IMR-90 (cell line): ENCODE measurements around the gene ATP2A3. TPM values are rescaled to one million over a fixed set of nuclear protein-coding genes. Genes with fewer than 3 reads are reported as not detected.

ENCODE experiments used
- ATAC-seq: fragments of 200-7000 bp; cut with Tn5 transposase; 2 replicates; pipeline ENCODE4 v1.9.1; 2020; ENCODE audit warnings: low read depth, mild to moderate bottlenecking, moderate library complexity
- BruUV-seq: library from RNA; stranded (reverse); fragments of 400-500 nt; replicated peaks from 2 replicates; lab custom pipeline; 2021; lab: Mats Ljungman, UMichigan
- CTCF ChIA-PET: fragments of 300-600 bp; formaldehyde crosslinking; extraction: SDS; loops from one replicate; lab custom pipeline; 2021; ENCODE audit warnings: antibody characterized with exemption; lab: Yijun Ruan, JAX
- POLR2A ChIA-PET: fragments of 300-600 bp; sonication (Branson Sonifier 250); formaldehyde crosslinking; loops from one replicate; lab custom pipeline; 2022; ENCODE audit warnings: antibody characterized with exemption; ENCODE audit not compliant: unreplicated experiment; lab: Charles Lee
- DNase-seq: peaks from one replicate; pipeline ENCODE4 v3.0.0; 2013
- H2AFZ ChIP-seq: replicated peaks from 2 replicates; pipeline ENCODE3; 2013; ENCODE audit warnings: low read length, mild to moderate bottlenecking; ENCODE audit not compliant: poor library complexity
- H2AK5ac ChIP-seq: 2 replicates; pipeline ENCODE4 v1.6.1; 2013; ENCODE audit warnings: low read depth, low read length, inconsistent platforms
- H2AK9ac ChIP-seq: replicated peaks from 2 replicates; pipeline ENCODE3; 2013; ENCODE audit warnings: mild to moderate bottlenecking, low read depth, low read length, moderate library complexity; ENCODE audit not compliant: poor library complexity
- H2BK120ac ChIP-seq: 2 replicates; pipeline ENCODE4 v1.6.1; 2013; ENCODE audit warnings: low read depth, low read length, inconsistent platforms
- H2BK15ac ChIP-seq: 3 replicates; pipeline ENCODE4 v1.6.1; 2013; ENCODE audit warnings: low read depth, low read length, inconsistent platforms
- H2BK20ac ChIP-seq: 2 replicates; pipeline ENCODE4 v1.6.1; 2013; ENCODE audit warnings: low read depth, mild to moderate bottlenecking, inconsistent platforms, low read length, moderate library complexity
- H2BK5ac ChIP-seq: 2 replicates; pipeline ENCODE4 v1.6.1; 2013; ENCODE audit warnings: mild to moderate bottlenecking, low read depth, low read length, inconsistent platforms; ENCODE audit not compliant: poor library complexity, severe bottlenecking
- H3K14ac ChIP-seq: replicated peaks from 2 replicates; pipeline ENCODE4 v1.6.1; 2013; ENCODE audit warnings: low read depth, low read length, inconsistent platforms
- H3K18ac ChIP-seq: 2 replicates; pipeline ENCODE4 v1.6.1; 2013; ENCODE audit warnings: low read depth, low read length, control low read depth
- H3K23ac ChIP-seq: 2 replicates; pipeline ENCODE4 v1.6.1; 2013; ENCODE audit warnings: low read depth, low read length, inconsistent platforms
- H3K27ac ChIP-seq: 2 replicates; pipeline ENCODE4 v1.5.1; 2013; ENCODE audit warnings: mild to moderate bottlenecking, control low read depth, low read length; ENCODE audit not compliant: insufficient read depth
- H3K27me3 ChIP-seq: 2 replicates; pipeline ENCODE4 v1.6.1; 2013; ENCODE audit warnings: low read length; ENCODE audit not compliant: control insufficient read depth, insufficient read depth
- H3K36me3 ChIP-seq: 2 replicates; pipeline ENCODE4 v1.6.1; 2013; ENCODE audit warnings: low read length, mixed read lengths; ENCODE audit not compliant: control insufficient read depth, insufficient read depth
- H3K4ac ChIP-seq: 2 replicates; pipeline ENCODE4 v1.6.1; 2013; ENCODE audit warnings: low read depth, low read length, inconsistent platforms
- H3K4me1 ChIP-seq: 2 replicates; pipeline ENCODE4 v1.6.1; 2013; ENCODE audit warnings: low read length, mixed read lengths; ENCODE audit not compliant: control insufficient read depth, insufficient read depth
- H3K4me2 ChIP-seq: 2 replicates; pipeline ENCODE4 v1.6.1; 2013; ENCODE audit warnings: low read depth, mild to moderate bottlenecking, control low read depth, low read length, moderate library complexity
- H3K4me3 ChIP-seq: 2 replicates; pipeline ENCODE4 v1.5.1; 2013; ENCODE audit warnings: low read depth, mild to moderate bottlenecking, control low read depth, low read length, moderate library complexity; ENCODE audit not compliant: insufficient read depth
- H3K56ac ChIP-seq: 2 replicates; pipeline ENCODE4 v1.6.1; 2013; ENCODE audit warnings: low read length, inconsistent platforms; ENCODE audit not compliant: insufficient read depth; ENCODE audit errors: extremely low read depth
- H3K79me1 ChIP-seq, 2 experiments: 2 replicates each; pipeline ENCODE4 v1.6.1; 2013; ENCODE audit warnings: low read length in 2 of 2, inconsistent platforms in 1 of 2, low read depth in 1 of 2
- H3K9ac ChIP-seq: 2 replicates; pipeline ENCODE4 v1.6.1; 2013; ENCODE audit warnings: low read depth, low read length, control low read depth
- H3K9me1 ChIP-seq: 2 replicates; pipeline ENCODE4 v1.6.1; 2013; ENCODE audit warnings: low read length, inconsistent platforms; ENCODE audit not compliant: insufficient read depth
- H3K9me3 ChIP-seq: 2 replicates; pipeline ENCODE4 v1.6.1; 2013; ENCODE audit warnings: low read length; ENCODE audit not compliant: control insufficient read depth, insufficient read depth
- H4K20me1 ChIP-seq: 2 replicates; pipeline ENCODE4 v1.6.1; 2013; ENCODE audit warnings: low read length, inconsistent platforms; ENCODE audit not compliant: insufficient read depth
- H4K5ac ChIP-seq: 2 replicates; pipeline ENCODE4 v1.6.1; 2013; ENCODE audit warnings: mild to moderate bottlenecking, low read depth, low read length, control low read depth
- H4K8ac ChIP-seq, 2 experiments: 2 replicates each; pipeline ENCODE4 v1.6.1; 2013; ENCODE audit warnings: low read depth in 2 of 2, low read length in 2 of 2, control low read depth in 1 of 2, inconsistent platforms in 1 of 2
- H4K91ac ChIP-seq: 2 replicates; pipeline ENCODE4 v1.6.1; 2013; ENCODE audit warnings: low read depth, low read length, inconsistent platforms; ENCODE audit not compliant: insufficient read depth
- BHLHE40 ChIP-seq: fragments of 150-350 bp; IDR thresholded peaks from 2 replicates; pipeline ENCODE4 v1.6.1; 2016; ENCODE audit warnings: mild to moderate bottlenecking, low read depth, low read length
- CEBPB ChIP-seq: IDR thresholded peaks from 2 replicates; pipeline ENCODE4 v1.6.1; 2012; ENCODE audit warnings: low read depth, low read length, improper control_type of control experiment
- CHD1 ChIP-seq: IDR thresholded peaks from 2 replicates; pipeline ENCODE4 v1.6.1; 2012; ENCODE audit warnings: low read depth, low read length, improper control_type of control experiment
- CTCF ChIP-seq: conservative IDR thresholded peaks from 2 replicates; pipeline ENCODE4 v1.5.1; 2012; ENCODE audit warnings: mild to moderate bottlenecking, low read depth, low read length, improper control_type of control experiment
- ELK1 ChIP-seq: fragments of 150-350 bp; IDR thresholded peaks from 2 replicates; pipeline ENCODE4 v1.6.1; 2016; ENCODE audit warnings: low read depth, mild to moderate bottlenecking, low read length, moderate library complexity, borderline replicate concordance
- FOS ChIP-seq: fragments of 150-350 bp; IDR thresholded peaks from 2 replicates; pipeline ENCODE4 v1.6.1; 2016; ENCODE audit warnings: low read depth, low read length
- MAFK ChIP-seq: IDR thresholded peaks from 2 replicates; pipeline ENCODE4 v1.6.1; 2012; ENCODE audit warnings: low read depth, low read length, improper control_type of control experiment
- MAZ ChIP-seq: IDR thresholded peaks from 2 replicates; pipeline ENCODE4 v1.6.1; 2012; ENCODE audit warnings: low read depth, mild to moderate bottlenecking, low read length, improper control_type of control experiment, moderate library complexity, borderline replicate concordance
- MXI1 ChIP-seq: IDR thresholded peaks from 2 replicates; pipeline ENCODE4 v1.6.1; 2012; ENCODE audit warnings: low read depth, mild to moderate bottlenecking, low read length, moderate library complexity, borderline replicate concordance
- NFE2L2 ChIP-seq: fragments of 150-350 bp; IDR thresholded peaks from 2 replicates; pipeline ENCODE4 v1.6.1; 2016; ENCODE audit warnings: low read depth, mild to moderate bottlenecking, low read length
- POLR2A ChIP-seq: IDR thresholded peaks from 2 replicates; pipeline ENCODE4 v1.6.1; 2012; ENCODE audit warnings: mild to moderate bottlenecking, low read depth, low read length
- RAD21 ChIP-seq: IDR thresholded peaks from 2 replicates; pipeline ENCODE4 v1.6.1; 2012; ENCODE audit warnings: low read length, improper control_type of control experiment
- RCOR1 ChIP-seq: IDR thresholded peaks from 2 replicates; pipeline ENCODE4 v1.6.1; 2012; ENCODE audit warnings: mild to moderate bottlenecking, low read length, improper control_type of control experiment; ENCODE audit not compliant: insufficient replicate concordance
- RFX5 ChIP-seq: IDR thresholded peaks from 2 replicates; pipeline ENCODE4 v1.8.0; 2012; ENCODE audit warnings: low read depth, mild to moderate bottlenecking, low read length, moderate library complexity
- SMC3 ChIP-seq: fragments of 150-350 bp; IDR thresholded peaks from 2 replicates; pipeline ENCODE4 v1.6.1; 2016; ENCODE audit warnings: low read depth, mild to moderate bottlenecking, antibody characterized with exemption, low read length, moderate library complexity
- WGBS, 2 experiments: methylation state at CpG; one replicate each; pipeline versions ENCODE4 v1.1.5 to v1.1.7; 2013; ENCODE audit warnings: missing lambda C conversion rate in 2 of 2; ENCODE audit not compliant: insufficient read length in 1 of 2; ENCODE audit errors: extremely low coverage in 2 of 2; 5-methylcytosine and 5-hydroxymethylcytosine counted together
- dilution Hi-C: fragments of 300-500 bp; cut with HindIII; formaldehyde crosslinking; loops from one replicate; pipeline ENCODE4 v1.14.3; 2018; ENCODE audit warnings: low sequenced_read_pairs; ENCODE audit not compliant: unreplicated experiment
- in situ Hi-C: fragments of 300-500 bp; cut with MboI; formaldehyde crosslinking; loops from 3 replicates; pipeline ENCODE4 v1.14.3; 2019; ENCODE audit warnings: low sequenced_read_pairs, inconsistent platforms, mixed read lengths
- intact Hi-C: fragments of 100-400 bp; cut with micrococcal nuclease; formaldehyde crosslinking; loops from 2 replicates; pipeline ENCODE4 v1.10.0; 2022
- polyA plus RNA-seq, 3 experiments: library from polyadenylated mRNA; depleted of rRNA; stranded (reverse); fragments of >200 nt; gene quantifications; 2 replicates each; pipeline ENCODE4 v1.2.3, GENCODE V29; 2012; ENCODE audit warnings: low replicate concordance in 1 of 3
- total RNA-seq: library from RNA; depleted of rRNA; stranded (reverse); fragments of >200 nt; gene quantifications from 2 replicates; pipeline ENCODE4 v1.2.3, GENCODE V29; 2012
- TF ChIP-seq, protein P1 (sequence below): fragments of 150-350 bp; IDR thresholded peaks from 2 replicates; pipeline ENCODE4 v1.6.1; 2017; ENCODE audit warnings: mild to moderate bottlenecking, antibody characterized with exemption, low read length, low read depth

Gene ATP2A3
- total and polyA plus RNA-seq, 2 of the 4 experiments (the other 2 are of a cell fraction), result 0.18 to 0.63 TPM

DNA sequence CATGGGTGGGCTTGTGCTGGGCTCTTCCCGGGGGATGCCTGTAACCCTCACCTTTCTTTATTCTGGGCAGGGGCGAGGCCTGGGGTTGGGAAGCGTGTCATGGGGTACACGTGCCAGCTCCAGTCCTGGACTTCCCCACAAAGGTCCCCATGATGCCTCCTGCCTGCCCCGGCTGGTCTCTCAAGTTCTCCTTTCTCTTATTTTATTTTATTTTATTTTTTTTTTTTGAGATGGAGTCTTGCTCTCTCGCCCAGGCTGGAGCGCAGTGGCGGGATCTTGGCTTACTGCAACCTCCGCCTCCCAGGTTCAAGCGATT is 8.6 kb downstream of the ATP2A3 start:
- peaks cover 10% of the 10 kb centered on the region for H3K9me1 ChIP-seq
- H2BK20ac ChIP-seq, result no peak overlapping the region
- POLR2A ChIA-PET, result no interaction called here
- no peak overlapping the region for H3K23ac ChIP-seq
- H3K9ac ChIP-seq, result no peak overlapping the region
- H3K14ac ChIP-seq, result no peak overlapping the region; the same call in 1 of the 2 replicates
- no peak overlapping the region for H2BK5ac ChIP-seq
- H3K4ac ChIP-seq, result no peak overlapping the region
- ATAC-seq (no peak), DNase-seq (no peak)
- no peaks in the 10 kb centered on the region for H3K79me1 ChIP-seq
- H3K56ac ChIP-seq, result no peak overlapping the region
- no peak overlapping the region for H3K4me2 ChIP-seq
- H4K5ac ChIP-seq, result no peak overlapping the region
- H3K27me3 ChIP-seq, result no peaks in the 10 kb centered on the region
- in situ Hi-C loops, result no loop called here
- no peaks in the 10 kb centered on the region; the same call in 1 of the 2 replicates for H4K20me1 ChIP-seq
- CTCF ChIA-PET, result no interaction called here
- no peak overlapping the region for H2AK9ac ChIP-seq
- no peak overlapping the region for H2BK15ac ChIP-seq
- no peaks in the 10 kb centered on the region for H3K36me3 ChIP-seq
- no peak overlapping the region for H3K27ac ChIP-seq
- no peak overlapping the region for H3K4me3 ChIP-seq
- H2AFZ ChIP-seq, result no peak overlapping the region
- no peaks in the 10 kb centered on the region for H3K9me3 ChIP-seq
- intact Hi-C loops, result no loop called here
- no peak overlapping the region for H2BK120ac ChIP-seq
- dilution Hi-C loops, result no loop called here
- H3K18ac ChIP-seq, result no peak overlapping the region
- TF ChIP-seq, protein P1, sequence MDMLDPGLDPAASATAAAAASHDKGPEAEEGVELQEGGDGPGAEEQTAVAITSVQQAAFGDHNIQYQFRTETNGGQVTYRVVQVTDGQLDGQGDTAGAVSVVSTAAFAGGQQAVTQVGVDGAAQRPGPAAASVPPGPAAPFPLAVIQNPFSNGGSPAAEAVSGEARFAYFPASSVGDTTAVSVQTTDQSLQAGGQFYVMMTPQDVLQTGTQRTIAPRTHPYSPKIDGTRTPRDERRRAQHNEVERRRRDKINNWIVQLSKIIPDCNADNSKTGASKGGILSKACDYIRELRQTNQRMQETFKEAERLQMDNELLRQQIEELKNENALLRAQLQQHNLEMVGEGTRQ, result no peak
- no peak for TF ChIP-seq RCOR1
- TF ChIP-seq FOS, result no peak
- no peak for TF ChIP-seq CTCF
- no peak for TF ChIP-seq MXI1
- TF ChIP-seq CHD1, result no peak
- no peak for TF ChIP-seq MAFK
- no peak for TF ChIP-seq RFX5
- no peak for TF ChIP-seq RAD21
- no peak for TF ChIP-seq ELK1
- TF ChIP-seq CEBPB, result no peak
- no peak for TF ChIP-seq POLR2A
- TF ChIP-seq SMC3, result no peak
- no peak for TF ChIP-seq MAZ
- no peak for TF ChIP-seq BHLHE40
- no peak for TF ChIP-seq NFE2L2
- H2AK5ac ChIP-seq, result no peak overlapping the region
- H3K4me1 ChIP-seq, result peaks cover 11% of the 10 kb centered on the region
- no TSS peak for BruUV-seq
- no peak overlapping the region for H4K91ac ChIP-seq
- no peak overlapping the region for H4K8ac ChIP-seq
- no CpG with 5 or more reads among the region's 10 CpGs for WGBS, 2 experiments
